GM19397 (cell line): ENCODE results near the gene GPER1.

Experiments
- ATAC-seq: cut with Tn5 transposase; IDR thresholded peaks from one replicate; pipeline ENCODE4 v1.9.1; 2021; ENCODE audit warnings: mild to moderate bottlenecking, moderate library complexity; ENCODE audit not compliant: unreplicated experiment

GPER1 gene

GRCh38 chr7:1086588-1087464, 1.1 kb upstream of the GPER1 start:
- peak; percentile 67 for ATAC-seq

GRCh38 chr7:1087465-1087814, 473 bp upstream of the GPER1 start:
- ATAC-seq = no peak

DNA sequence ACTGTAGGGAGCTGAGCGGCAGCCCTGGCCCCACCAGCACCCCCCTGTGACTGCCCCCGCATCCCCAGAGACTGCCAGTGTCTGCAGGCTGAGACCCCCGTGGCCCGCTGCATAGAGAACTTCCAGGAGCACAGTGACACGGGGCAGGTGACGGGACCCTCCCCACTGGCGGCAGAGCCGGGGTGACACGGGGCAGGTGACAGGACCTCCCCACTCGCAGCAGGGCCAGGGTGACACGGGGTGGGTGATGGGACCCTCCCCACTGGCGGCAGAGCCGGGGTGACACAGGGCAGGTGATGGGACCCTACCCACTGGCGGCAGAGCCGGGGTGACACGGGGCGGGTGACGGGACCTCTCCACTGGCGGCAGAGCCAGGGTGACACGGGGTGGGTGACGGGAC, 2.3 kb downstream of the GPER1 start:
- ATAC-seq = no peak

DNA sequence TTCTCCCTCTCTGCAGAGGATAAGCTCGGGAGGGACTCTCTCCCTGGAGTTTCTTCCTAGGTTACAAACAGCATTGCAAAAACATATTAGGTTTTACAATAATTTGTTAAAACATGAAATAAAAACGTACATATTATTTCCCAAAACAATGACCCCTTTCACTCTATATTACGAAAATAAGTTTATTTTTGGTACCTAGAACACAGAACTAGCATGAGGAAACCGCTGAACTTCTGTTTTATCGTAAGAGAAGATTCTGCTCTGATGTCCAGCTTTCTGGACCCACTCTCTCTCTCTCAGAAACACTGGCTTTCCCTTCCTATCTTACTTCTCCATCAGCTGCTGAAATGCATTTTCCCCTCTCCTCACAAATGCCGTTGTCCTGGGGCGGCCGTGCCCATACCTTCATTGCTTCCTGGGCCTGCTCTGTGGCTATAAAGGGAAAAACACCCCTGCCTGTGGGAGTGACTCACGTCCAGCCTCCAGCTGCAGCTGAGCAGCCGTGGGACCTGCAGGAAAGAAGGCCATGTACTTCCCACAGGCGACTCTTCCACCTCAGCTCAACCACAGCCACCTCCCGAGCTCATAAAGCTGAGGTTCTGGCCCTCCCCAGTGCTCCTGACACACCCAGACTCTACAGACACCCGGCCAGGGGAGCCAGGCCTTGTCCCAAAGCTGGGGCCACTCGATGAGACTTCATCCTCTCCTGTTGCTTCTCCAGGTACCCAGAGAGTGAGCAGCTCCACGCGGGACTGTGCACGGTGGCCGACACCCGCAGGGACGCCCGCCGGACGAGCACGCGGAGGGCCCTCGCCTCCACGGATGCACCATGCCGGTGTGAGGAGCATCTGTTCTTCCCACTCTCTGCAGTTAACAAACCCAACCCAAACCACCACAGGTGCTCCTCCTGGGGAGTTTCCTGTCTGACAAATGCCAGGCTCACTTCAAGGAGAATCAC, 3.1 kb downstream of the GPER1 start:
- no peak for ATAC-seq

- ATAC-seq = no peak
Observed at GRCh38 chr7:1091644-1092027, 3.7 kb downstream of the GPER1 start.

DNA sequence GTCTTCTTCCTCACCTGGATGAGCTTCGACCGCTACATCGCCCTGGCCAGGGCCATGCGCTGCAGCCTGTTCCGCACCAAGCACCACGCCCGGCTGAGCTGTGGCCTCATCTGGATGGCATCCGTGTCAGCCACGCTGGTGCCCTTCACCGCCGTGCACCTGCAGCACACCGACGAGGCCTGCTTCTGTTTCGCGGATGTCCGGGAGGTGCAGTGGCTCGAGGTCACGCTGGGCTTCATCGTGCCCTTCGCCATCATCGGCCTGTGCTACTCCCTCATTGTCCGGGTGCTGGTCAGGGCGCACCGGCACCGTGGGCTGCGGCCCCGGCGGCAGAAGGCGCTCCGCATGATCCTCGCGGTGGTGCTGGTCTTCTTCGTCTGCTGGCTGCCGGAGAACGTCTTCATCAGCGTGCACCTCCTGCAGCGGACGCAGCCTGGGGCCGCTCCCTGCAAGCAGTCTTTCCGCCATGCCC, 4.3 kb downstream of the GPER1 start:
- no peak for ATAC-seq

- no peak for ATAC-seq
Observed at GRCh38 chr7:1092806-1093501, 5.0 kb downstream of the GPER1 start.

GRCh38 chr7:1093502-1093843, 5.6 kb downstream of the GPER1 start:
- ATAC-seq = no peak

- no peak for ATAC-seq
Observed at GRCh38 chr7:1093916-1094508, 6.1 kb downstream of the GPER1 start.

DNA sequence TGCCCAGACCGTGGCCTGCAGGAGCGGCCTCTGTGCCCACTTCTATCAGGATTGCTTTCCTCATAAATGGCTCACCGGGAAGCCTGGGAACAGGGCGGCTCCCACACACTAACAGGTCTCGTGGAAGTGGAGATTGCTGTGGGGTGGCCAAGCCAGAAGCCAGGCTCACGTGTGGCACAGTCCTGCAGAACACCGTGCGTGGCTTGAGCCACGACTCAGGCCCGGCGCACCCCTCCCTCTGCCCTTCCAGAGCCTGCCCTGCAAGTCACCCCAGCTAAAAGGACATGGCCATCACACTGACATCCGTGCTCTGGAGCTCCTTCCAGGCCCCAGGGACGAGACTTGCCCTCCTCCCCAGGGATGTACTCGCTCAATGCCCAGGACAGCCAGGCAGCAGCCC, 7.0 kb downstream of the GPER1 start:
- no peak for ATAC-seq

- no peak for ATAC-seq
Observed at GRCh38 chr7:1095621-1096155, 7.8 kb downstream of the GPER1 start.

GRCh38 chr7:1096156-1097119, 8.5 kb downstream of the GPER1 start:
- no peak for ATAC-seq

- no peak for ATAC-seq
Observed at GRCh38 chr7:1097120-1097504, 9.2 kb downstream of the GPER1 start.

DNA sequence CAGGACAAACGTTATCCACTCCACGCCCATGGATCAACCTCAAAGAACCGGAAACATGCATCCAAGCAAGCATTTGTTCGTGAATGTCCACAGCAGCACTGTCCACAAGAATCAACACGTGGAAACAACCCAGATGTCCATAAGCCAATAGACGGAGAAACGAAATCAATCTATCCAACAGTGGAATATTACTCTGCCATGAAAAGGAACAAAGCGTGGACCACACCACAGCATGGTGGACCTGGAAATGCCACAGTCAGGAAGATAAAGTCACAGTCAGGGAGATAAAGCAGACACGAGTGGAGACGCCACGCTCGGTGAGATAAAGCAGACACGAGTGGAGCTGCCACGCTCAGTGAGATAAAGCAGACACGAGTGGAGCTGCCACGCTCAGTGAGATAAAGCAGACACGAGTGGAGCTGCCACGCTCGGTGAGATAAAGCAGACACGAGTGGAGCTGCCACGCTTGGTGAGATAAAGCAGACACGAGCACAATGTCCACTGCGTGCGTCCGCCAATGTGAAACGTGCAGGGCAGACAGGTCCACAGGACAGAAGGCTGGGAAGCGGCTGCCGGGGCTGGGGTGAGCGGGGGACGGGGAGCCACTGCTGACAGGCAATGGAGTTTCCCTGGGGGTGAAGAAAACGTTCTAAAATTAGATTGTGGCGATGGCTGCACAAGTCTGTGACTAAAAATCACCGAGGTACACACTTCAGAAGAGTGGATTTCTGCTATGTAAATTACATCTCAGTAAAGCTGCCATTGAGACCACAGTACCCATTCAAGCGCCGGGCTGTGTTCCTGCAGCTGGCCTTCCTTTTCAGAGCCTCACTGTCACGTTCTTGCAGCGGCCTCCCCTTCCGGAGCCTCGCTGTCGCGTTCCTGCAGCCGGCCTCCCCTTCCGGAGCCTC, 10.6 kb downstream of the GPER1 start:
- ATAC-seq = no peak

DNA sequence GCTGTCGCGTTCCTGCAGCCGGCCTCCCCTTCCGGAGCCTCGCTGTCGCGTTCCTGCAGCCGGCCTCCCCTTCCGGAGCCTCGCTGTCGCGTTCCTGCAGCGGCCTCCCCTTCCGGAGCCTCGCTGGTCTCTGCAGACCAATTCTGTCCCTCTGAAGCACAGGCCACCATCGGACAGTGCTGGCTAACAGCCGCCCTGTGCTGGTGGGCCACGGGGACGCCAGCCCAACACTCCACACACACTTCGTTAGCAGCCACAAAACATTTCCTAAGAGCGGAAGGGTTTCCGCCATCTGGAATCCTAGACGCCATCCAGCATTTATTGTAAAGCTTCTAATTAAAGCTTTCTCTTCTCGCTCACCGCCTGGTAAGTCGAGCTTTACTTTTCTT, 11.2 kb downstream of the GPER1 start:
- ATAC-seq = no peak

- ATAC-seq = no peak
Observed at GRCh38 chr7:1099637-1100036, 11.7 kb downstream of the GPER1 start.

- ATAC-seq = no peak
Observed at GRCh38 chr7:1100386-1100785, 12.5 kb downstream of the GPER1 start.

DNA sequence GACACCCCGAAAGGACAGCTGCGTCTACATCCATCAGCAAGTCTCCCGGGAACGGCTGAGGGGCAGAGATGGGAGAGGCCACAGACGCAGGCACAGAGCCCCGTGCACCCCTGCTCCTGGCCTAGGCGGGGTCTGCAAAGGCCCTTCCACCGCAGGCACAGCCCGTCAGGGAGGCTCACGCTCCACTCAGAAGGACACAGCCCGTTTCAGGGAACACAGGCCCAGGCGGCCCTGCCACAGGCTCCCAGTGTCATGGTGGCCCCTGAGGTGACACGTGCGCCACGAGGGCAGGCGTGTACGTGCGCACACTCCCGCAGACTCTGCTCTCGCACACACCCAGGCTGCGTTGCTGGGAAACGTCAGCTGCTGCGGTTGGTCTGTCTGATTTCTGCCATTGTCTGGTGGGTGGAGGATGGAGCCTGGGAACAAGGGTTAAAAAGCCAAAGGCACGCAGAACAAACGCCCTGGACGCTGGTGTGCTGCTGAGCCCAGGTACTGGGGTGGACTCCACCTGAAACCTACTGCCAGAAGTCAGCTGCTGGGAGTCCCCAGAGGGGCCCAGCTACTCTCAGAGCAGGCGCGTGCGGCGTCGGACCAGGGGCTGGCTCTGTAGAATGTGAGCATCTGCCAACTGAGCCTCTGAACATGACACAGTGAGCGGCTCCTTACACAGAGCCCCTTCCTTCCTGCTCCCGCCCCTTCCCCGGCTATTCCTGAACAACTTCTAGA, 13.1 kb downstream of the GPER1 start:
- ATAC-seq = no peak
